ENCODE measurements around the gene TAF4B.

DNA sequence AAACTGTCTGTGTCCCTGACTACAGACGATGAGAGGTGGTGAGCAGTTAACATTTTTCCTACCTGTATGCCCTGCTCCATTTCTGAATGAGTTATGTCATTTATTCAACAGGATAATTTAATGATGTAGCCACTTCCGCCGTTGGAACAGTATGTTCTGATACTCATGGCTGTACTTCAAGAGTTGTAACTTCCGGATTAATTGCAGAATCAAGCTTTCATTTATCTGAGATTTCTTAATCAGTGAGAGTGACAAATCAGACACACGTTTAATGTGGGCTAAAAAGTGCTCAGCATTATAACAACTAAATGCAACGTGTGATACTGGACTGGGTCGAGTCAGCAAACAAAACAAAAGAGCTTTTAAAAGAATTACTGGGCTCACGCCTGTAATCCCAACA, 214.4 kb downstream of the TAF4B start:
- TF ChIP-seq, protein P1, sequence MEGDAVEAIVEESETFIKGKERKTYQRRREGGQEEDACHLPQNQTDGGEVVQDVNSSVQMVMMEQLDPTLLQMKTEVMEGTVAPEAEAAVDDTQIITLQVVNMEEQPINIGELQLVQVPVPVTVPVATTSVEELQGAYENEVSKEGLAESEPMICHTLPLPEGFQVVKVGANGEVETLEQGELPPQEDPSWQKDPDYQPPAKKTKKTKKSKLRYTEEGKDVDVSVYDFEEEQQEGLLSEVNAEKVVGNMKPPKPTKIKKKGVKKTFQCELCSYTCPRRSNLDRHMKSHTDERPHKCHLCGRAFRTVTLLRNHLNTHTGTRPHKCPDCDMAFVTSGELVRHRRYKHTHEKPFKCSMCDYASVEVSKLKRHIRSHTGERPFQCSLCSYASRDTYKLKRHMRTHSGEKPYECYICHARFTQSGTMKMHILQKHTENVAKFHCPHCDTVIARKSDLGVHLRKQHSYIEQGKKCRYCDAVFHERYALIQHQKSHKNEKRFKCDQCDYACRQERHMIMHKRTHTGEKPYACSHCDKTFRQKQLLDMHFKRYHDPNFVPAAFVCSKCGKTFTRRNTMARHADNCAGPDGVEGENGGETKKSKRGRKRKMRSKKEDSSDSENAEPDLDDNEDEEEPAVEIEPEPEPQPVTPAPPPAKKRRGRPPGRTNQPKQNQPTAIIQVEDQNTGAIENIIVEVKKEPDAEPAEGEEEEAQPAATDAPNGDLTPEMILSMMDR (IDR thresholded peaks at IDR 0.05; ENCODE audit: low read depth, low read length, missing input control): no peak
- TF ChIP-seq, protein P2, sequence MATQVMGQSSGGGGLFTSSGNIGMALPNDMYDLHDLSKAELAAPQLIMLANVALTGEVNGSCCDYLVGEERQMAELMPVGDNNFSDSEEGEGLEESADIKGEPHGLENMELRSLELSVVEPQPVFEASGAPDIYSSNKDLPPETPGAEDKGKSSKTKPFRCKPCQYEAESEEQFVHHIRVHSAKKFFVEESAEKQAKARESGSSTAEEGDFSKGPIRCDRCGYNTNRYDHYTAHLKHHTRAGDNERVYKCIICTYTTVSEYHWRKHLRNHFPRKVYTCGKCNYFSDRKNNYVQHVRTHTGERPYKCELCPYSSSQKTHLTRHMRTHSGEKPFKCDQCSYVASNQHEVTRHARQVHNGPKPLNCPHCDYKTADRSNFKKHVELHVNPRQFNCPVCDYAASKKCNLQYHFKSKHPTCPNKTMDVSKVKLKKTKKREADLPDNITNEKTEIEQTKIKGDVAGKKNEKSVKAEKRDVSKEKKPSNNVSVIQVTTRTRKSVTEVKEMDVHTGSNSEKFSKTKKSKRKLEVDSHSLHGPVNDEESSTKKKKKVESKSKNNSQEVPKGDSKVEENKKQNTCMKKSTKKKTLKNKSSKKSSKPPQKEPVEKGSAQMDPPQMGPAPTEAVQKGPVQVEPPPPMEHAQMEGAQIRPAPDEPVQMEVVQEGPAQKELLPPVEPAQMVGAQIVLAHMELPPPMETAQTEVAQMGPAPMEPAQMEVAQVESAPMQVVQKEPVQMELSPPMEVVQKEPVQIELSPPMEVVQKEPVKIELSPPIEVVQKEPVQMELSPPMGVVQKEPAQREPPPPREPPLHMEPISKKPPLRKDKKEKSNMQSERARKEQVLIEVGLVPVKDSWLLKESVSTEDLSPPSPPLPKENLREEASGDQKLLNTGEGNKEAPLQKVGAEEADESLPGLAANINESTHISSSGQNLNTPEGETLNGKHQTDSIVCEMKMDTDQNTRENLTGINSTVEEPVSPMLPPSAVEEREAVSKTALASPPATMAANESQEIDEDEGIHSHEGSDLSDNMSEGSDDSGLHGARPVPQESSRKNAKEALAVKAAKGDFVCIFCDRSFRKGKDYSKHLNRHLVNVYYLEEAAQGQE (IDR thresholded peaks at IDR 0.05): no peak
- TF ChIP-seq JUND (IDR thresholded peaks at IDR 0.05) (no peak), SP1 (IDR thresholded peaks at IDR 0.05) (no peak), RAD21 (IDR thresholded peaks at IDR 0.05) (no peak), TAF1 (conservative IDR thresholded peaks at IDR 0.05) (no peak), YY1 (IDR thresholded peaks at IDR 0.05) (no peak)
- TF ChIP-seq, protein P3, sequence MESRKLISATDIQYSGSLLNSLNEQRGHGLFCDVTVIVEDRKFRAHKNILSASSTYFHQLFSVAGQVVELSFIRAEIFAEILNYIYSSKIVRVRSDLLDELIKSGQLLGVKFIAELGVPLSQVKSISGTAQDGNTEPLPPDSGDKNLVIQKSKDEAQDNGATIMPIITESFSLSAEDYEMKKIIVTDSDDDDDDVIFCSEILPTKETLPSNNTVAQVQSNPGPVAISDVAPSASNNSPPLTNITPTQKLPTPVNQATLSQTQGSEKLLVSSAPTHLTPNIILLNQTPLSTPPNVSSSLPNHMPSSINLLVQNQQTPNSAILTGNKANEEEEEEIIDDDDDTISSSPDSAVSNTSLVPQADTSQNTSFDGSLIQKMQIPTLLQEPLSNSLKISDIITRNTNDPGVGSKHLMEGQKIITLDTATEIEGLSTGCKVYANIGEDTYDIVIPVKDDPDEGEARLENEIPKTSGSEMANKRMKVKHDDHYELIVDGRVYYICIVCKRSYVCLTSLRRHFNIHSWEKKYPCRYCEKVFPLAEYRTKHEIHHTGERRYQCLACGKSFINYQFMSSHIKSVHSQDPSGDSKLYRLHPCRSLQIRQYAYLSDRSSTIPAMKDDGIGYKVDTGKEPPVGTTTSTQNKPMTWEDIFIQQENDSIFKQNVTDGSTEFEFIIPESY (IDR thresholded peaks at IDR 0.05): no peak
